Hematopoietic multipotent progenitor cell treated with erythropoietin and hydrocortisone succinate and interleukin-3 and kit ligand, for 15 days (in vitro differentiated cells): ENCODE measurements around the gene GABRD.
"Not testable (repeated sequence)": the region's sequence is repeated elsewhere in the genome, so short reads cannot be mapped to it uniquely, and the experiment has no call there.

Experiments used
- DNase-seq: peaks from one replicate; pipeline ENCODE4 v3.0.0-alpha.2; 2015; ENCODE audit warnings: low spot score

The GABRD gene, protein sequence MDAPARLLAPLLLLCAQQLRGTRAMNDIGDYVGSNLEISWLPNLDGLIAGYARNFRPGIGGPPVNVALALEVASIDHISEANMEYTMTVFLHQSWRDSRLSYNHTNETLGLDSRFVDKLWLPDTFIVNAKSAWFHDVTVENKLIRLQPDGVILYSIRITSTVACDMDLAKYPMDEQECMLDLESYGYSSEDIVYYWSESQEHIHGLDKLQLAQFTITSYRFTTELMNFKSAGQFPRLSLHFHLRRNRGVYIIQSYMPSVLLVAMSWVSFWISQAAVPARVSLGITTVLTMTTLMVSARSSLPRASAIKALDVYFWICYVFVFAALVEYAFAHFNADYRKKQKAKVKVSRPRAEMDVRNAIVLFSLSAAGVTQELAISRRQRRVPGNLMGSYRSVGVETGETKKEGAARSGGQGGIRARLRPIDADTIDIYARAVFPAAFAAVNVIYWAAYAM

DNA sequence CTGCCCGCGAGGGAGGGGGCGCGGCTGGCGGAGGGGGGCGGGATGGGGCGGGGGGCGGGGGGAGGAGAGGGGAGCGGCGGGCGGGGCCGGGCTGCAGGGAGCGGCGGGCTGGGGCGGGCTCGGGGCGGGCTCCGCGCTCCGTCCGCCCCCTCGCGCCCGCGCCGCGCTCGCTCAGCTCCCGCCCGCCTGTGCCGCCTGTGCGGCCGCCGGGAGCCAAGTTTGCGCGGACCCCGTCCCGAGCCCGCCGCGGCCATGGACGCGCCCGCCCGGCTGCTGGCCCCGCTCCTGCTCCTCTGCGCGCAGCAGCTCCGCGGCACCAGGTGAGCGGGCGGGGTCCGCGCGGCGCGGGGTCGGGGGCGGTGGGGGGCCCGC, at the start of gene GABRD:
GABRD (plus strand) TSS at position 174 of the 372 bp plus-strand sequence; CDS start at position 253, 79 bp downstream.
- DNase-seq, result no peak

DNA sequence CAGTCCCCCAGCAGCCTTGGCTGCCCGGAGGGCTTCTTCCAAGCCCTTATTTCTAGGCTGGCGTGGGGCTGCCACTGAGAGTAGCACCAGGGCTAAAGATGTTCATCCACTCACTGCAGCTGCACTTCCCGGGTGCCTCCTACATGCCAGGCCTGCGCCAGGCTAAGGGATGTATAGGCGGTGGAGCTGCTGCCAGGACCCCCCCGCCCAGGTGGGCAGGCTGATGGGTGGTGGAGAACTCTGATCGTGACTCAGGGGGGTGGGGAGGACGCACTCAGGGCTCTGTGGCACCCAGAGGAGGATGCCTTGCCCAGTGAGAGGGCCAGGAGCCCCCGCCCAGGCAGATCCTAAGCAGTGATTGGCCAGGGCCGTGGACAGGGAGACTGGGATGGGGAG, 49.6 kb upstream of the GABRD start:
- DNase-seq, result no peak

DNA sequence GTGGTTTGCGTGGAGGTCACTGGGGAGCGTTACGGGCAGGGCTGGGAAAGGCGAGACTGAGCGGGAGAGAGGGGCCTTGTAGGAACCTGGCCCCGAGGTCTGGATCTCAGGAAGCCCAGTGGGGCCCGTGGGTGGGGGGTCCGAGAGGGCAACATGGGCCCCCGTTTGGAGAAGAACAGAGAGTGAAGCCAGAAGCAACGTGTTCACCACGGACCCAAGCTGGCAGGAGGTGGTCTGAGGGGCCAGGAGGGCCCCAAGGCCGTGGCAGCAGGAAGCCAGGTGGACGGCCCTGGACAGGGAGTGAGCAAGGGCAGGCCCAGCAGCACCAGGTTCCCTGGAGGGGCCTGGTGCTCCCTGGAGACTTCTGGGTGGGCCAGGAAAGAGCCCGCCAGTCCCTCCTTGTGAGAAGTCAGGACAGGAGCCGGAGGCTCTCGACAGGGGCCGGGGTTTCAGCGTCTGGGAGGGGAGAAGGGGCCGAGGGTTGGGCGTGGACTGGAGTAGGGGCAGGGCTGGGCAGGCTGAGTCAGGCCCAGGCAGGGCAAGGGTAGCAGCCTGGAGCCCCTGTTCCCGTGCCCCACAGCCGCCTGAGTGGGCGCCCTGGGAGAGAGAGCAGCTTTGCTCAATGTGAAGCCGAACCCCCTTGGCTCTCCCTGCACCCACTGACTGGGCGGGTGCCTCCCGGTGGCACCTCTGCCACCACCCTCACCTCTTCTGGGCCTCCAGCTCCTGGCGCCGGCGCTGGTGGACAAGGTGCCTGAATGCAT, 49.0 kb upstream of the GABRD start:
- no peak for DNase-seq

DNA sequence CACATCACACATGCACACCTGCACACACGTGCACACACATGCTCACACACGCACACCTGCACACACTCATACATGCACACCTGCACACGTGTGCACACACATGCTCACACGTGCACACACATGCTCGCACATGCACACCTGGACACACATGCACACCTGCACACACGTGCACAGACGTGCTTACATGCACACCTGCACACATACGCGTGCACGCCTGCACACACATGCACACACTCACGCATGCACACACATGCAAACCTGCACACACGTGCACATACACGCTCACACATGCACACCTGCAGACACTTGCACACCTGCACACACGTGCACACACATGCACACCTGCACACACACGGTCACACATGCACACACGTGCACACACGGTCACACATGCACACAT, 48.1 kb upstream of the GABRD start:
- DNase-seq, result no peak

DNA sequence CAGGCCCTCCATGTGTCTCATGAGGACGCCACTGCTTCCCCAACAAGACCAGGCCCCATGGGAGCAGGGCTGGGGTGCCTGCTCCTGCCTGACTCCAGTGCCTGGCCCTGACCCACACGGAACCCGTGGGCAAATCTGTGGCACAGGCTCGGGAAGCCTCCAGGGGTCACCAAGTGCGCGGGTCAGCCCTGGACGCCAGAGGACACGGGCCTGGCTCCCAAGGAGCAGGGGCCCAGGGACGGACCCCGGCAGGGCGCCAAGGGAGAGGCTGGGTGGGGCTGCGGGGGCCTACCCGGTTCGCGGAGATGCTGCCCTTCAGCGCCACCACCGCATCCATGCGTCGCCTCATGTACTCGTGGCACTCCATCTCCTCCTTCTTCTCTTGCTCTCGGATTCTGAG, 47.5 kb upstream of the GABRD start:
- DNase-seq, result no peak

DNA sequence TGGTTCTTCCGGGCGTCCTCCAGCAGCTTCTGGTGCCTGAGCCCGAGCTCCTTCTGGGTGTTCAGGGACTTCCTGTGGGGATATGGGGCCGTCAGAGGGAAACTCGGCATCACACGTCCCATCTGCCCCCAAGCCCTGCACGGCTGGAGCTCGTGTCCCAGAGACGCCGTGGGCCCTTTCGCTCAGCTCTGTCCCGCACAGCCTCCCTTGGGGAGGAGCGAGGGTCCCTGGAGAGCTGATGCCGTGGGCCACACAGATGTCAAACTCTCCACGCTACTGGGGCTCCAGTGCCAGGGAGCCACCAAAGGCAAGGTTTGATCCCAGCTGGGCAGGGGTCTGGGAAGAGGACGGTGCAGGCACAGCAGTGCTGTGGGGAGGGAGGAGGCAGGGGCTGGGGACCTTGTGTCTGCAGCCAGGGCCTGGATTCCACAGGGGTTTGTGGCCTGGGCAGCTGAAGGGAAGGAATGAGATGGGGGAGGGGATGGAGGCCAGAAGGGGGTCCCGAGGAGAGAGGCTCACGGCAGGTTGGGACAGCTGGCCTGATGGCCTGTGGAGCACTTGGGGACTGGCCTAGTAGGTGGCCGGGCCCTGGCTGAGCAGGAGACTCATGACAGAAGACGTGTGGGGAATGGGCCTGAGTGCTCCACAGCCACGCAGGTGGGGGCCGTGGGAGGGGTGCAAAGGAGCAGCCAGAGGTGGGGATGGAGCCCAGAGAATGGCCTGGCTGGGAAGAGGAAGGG, 46.0 kb upstream of the GABRD start:
- no peak for DNase-seq

DNA sequence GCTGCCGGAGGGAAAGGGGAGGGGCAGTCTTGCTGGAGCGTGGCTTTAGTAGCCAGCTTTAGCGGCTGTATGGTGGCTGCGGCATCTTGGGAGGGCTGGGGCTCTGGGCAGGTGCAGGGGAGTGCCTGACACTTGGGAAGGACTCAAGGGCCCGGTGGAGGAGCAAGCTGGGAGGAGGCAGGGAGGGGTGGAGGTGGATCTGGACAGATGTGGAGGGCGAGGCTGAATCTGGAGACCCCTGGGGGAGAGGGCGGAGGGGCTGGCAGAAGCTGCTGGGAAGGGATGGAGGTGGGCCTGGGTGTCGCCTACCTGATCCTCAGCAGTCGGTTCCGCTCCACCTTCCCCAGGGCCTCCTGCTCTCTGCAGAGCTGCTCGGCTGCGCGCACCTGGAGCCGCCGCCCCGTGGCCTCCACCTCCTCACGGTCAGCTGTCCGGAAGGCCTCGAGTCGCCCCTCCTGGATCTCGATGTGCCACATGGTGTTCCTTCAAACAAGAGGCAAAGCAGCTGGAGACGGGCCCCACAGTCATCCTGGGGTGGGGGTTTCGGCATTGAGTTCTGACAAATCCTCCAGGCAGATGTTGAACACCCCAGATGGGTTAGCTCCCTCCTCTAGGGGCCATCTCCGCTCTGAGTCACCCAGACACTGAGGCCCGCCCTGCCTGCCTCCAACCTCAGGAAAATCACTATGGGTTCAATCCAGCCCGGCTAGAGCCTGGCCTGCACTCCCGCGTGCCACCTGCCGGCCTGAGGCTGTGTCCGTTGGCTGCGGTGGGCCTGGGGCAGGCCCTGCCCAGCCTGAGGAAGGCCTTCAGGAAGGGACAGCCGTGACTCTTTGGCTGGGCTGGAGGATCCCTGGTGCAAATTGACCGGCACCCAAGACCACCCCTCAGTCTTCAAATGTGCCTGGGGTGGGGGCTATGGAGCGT, 45.2 kb upstream of the GABRD start:
- DNase-seq, result no peak

DNA sequence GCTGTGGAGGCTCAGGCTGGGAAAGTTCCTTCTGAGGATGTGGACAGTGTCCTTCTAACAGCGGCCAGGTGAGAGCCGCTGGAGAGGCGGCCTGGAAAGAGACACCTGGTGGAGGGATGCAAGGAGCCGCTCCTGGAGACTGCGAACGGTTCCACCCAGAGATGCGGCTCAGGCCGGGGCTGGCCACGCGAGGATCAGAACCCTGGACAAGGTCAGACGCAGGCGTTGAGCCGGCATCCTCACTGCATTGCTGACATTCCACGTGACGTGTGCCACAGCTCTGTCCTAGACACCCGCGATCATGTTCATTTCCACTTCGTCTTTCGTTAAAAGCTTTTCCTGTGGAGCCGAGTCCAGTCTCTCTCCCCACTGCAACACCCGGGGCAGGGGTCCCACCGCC, 44.3 kb upstream of the GABRD start:
- DNase-seq, result no peak

DNA sequence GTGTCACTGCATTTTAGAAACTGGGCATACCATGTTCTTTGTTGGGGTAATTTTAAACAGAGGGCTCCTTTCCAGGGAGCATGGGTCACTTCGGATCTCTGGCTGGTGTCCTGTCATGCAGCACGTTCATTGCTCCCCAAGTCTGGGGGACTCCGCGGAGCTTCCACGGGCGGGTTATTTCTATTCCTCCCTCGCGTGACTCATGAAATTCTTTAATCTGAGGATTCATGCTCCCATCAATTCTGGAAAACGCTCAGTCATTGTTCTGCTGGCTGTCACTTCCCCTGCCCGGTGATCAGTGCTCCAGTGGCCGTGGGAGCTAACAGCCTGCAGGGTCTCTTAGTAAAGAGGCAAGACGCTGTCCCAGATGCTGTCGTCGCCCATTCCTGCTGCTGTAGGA, 43.6 kb upstream of the GABRD start:
- DNase-seq, result no peak

DNA sequence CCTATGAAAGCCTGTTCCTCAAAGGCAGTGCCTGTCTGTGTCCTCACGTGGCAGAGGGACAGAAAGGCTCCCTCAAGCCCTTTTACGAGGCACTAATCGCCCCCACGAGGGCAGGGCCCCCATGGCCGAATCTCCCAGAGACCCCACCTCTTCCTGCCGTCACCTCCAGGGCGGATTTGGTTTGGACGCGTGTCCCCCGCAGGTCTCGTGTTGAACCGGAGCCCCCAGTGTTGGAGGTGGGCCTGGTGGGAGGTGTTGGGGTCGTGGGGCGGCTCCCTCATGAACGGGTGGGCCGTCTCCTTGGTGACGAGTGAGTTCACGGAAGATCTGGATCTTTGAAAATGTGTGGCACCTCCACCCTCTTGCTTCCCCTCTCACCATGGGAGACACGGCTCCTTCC, 43.1 kb upstream of the GABRD start:
- no peak for DNase-seq

DNA sequence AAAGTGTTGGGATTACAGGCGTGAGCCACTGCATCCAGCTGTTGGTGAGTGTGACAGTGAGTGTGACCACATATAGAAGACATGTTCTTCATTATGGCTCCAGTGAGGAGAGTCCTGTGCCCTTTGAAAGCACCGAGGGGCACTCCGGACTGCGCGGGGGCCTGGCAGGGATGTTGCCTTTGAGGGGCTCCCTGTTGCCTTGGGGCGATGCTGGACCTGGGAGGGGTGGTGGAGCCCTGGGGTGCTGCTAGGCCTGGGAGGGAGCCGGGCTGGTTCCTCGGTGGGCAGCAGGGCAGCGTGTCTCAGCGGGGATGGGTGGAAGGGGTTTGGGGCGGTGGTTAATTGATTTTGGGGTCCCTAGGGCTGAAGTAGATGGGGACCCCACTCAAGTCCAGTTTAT, 41.0 kb upstream of the GABRD start:
- DNase-seq, result no peak

DNA sequence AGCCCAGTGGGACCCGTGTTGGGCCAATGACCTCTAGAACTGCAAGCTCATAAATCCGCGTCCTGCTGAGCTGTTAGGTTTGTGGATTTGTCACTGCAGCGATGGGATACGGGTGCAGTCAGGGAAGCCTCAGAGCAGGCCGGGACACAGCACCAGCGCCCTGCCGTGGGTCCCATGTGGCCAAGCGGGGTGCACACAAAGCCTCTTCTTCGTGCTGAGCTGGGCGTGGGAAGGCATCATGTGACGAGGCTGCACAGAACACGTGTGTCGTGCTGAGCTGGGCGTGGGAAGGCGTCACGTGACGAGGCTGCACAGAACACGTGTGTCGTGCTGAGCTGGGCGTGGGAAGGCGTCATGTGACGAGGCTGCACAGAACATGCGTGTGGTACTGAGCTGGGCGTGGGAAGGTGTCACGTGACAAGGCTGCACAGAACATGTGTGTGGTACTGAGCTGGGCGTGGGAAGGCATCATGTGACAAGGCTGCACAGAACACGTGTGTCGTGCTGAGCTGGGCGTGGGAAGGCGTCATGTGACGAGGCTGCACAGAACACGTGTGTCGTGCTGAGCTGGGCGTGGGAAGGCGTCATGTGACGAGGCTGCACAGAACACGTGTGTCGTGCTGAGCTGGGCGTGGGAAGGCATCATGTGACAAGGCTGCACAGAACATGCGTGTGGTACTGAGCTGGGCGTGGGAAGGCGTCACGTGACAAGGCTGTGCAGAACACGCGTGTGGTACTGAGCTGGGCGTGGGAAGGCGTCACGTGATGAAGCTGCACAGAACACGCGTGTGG, 40.3 kb upstream of the GABRD start:
- not testable (repeated sequence) for DNase-seq

DNA sequence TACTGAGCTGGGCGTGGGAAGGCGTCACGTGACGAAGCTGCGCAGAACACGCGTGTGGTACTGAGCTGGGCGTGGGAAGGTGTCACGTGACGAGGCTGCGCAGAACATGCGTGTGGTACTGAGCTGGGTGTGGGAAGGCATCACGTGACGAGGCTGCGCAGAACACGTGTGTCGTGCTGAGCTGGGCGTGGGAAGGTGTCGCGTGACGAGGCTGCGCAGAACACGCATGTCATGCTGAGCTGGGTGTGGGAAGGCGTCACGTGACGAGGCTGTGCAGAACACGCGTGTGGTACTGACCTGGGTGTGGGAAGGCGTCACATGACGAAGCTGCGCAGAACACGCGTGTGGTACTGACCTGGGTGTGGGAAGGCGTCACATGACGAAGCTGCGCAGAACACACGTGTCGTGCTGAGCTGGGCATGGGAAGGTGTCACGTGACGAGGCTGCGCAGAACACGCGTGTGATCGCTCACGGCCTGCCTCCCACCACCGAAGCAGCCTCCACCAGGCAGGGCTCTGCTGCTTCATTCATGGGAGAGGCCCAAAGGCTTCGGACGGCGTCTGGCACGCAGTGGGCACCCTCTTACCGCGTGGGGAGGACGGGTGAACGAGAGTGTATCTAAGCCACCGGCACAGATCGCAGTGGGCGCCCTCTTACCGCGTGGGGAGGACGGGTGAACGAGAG, 39.5 kb upstream of the GABRD start:
- no peak for DNase-seq

DNA sequence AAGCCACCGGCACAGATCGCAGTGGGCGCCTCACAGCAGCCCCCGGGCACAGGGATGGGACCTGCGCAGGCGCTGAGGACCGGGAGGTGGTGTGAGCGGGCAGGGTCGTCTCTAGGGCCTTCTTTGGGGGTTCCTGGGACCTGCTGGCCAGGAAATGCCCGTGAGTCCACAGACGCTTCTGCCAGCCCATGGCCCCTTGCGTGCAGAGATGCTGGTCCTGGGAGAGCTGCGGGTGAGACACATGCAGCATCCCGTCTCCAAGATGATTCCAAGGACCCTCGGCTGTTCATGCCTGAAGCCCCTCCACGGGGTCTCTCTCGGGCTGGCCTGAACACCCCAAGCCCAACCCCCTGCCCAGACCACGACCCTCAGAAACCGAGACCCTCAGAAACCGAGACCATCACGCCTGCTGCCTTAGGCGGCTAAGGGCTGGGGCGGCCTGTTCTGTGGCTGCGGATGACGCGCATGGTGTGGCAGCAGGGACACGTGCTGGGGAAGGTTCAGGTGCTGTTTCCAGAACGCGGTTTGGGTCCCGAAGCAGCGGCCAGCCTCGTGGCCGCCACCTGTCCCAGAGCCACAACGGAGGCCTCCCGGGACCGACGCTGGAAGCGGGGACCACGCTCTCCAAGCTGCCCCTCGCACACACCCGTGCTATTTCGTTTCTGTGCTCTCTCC, 38.5 kb upstream of the GABRD start:
- DNase-seq, result no peak

DNA sequence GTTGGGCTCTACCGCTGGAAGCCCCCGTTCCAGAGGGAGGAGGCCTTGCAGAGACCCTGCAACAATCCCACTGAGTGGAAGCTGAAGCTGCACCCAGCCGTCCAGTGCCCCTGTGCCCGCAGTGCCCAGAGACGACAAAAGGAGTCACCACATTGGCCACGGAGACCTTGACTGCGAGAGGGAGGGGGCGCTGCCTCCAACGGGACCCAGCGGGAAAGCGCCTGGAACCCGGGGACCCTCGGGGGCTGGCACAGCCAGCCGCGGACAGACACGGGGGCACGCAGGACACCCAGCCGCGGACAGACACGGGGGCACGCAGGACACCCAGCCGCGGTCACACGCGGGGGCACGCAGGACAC, 38.0 kb upstream of the GABRD start:
- DNase-seq, result no peak

DNA sequence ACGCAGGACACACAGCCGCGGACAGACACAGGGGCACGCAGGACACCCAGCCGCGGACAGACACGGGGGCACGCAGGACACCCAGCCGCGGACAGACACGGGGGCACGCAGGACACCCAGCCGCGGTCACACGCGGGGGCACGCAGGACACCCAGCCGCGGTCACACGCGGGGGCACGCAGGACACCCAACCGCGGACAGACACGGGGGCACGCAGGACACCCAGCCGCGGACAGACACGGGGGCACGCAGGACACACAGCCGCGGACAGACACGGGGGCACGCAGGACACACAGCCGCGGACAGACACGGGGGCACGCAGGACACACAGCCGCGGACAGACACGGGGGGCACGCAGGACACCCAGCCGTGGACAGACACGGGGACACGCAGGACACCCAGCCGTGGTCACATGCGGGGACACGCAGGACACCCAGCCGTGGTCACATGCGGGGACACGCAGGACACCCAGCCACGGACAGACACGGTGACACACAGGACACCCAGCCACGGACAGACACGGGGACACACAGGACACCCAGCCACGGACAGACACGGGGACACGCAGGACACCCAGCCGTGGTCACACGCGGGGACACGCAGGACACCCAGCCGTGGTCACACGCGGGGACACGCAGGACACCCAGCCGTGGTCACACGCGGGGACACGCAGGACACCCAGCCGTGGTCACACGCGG, 37.4 kb upstream of the GABRD start:
- DNase-seq, result not testable (repeated sequence)

DNA sequence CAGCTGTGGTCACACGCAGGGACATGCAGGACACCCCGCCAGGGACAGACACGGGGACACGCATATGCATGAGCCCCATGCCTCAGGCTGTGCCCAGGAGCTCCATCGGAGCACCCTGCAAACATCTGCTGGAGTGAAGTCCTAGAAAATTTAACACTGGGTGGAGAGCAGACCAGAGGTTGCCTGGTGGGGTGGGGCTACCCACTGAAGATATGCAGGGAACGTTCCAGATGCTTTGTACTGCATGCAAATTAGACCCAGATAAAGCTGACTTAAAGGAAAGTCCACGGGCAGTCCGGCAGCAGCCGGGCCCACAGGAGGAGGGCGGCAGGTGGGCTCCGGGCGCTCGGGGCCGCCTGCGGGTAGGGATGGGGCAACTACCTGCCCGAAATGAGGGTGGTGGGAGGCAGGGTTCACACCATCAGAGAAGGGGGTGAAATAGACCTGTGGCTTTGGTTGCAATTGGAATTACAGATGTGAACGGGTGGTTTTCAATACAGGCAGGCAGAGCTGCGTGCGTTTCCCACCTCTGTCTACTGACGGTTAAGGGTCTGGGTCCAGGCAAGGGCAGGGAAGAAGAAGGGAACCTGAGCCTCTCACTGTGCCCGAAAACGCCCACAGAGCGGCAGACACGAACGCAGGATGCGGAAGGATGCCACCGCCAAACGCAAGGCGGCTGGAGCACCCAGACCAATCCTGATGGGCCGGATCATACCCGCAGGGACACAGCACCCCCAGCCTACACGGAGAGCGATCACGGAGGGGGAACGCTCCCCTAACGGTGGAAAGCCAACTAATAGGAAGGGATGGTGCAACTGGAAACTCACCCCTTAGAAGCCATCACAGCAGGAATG, 36.5 kb upstream of the GABRD start:
- no peak for DNase-seq

DNA sequence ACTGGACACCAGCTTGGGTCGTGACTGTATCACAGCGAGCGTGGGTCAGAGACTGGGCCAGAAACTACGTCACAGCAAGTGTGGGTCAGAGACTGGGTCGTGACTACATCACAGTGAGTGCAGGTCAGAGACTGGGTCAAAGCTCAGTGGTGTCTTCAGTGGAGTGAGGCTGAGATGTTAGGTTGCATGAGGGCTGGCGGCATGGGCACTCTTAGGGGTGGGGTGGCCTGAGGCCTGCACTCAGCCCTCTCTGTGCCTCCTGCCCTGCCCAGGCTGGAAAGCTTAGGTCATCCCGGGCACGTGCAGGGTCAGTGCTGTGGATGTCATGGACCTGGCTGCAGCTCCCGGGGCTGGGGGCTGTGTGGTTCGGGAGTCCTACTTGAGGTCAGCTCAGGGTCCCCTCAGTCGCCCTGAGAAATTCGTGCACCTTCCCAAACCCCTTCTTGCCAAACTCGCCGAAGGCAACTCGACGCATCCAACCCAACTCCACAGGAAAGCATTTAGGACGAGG, 34.5 kb upstream of the GABRD start:
- DNase-seq, result no peak
